DMS79 treated with DMSO at 0.1 percent for 48 hours (cell line): ENCODE measurements around the gene RPL37A.

ENCODE experiments used
- DNase-seq: peaks from one replicate; lab custom pipeline; 2025; lab: John Stamatoyannopoulos, UW

The RPL37A gene

DNA sequence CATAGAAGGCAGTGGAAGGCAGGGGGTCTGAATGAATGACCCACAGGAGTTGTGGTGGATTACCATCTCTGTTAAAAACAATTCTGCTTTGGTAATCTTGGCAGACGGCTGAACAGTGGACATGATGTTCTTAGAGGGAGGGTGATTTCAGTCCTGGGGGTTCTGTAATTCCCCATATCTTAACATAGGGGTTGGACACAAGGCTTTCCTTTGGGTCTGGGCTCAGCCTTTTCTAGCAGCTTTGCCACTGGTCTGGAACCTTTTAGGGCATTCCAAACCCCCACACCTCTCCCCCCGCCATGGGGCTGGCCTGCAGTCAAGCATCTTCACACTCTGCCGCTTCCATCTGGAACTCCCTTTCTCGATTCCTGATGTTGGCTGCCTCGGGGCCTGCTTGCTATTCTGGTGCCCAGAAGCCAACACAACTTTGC is 50.3 kb downstream of the RPL37A start:
- DNase-seq, result peak; percentile 36

DNA sequence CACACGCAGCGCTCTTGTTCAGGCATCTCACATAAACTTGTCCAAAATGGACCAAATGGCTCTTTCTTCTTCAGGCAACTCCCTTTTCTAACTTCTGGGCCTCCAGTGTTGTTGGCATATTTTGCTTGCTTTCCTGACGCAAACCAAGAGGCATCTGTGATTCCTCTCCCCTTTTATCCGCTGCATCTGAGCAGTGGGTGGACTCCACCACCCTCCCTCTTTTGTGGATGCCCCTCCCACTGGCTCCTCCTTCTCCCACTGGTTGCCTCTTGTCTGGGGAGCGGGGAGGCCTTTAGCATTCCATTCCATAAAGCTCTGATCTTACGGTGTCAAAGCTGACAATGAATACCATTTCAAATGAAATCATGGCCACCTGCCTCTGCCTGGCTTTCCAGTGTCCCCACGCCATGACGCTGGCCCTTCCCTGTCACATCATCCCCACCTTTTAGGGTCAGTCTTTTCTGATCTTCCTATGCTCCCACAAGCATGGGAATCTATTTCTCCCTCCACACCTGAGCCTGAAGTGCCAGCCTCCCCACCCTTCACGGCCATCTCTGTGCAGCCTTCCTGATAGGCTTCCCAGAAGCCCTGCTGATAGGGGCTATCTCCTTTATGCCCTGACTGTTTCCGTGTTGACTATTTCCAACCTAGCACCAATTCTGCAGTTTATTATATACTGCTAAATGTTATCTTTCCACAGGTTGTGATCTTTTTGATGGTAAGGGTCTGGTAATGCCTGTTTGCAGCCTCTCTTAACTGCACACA is 51.5 kb downstream of the RPL37A start:
- DNase-seq, result no peak

DNA sequence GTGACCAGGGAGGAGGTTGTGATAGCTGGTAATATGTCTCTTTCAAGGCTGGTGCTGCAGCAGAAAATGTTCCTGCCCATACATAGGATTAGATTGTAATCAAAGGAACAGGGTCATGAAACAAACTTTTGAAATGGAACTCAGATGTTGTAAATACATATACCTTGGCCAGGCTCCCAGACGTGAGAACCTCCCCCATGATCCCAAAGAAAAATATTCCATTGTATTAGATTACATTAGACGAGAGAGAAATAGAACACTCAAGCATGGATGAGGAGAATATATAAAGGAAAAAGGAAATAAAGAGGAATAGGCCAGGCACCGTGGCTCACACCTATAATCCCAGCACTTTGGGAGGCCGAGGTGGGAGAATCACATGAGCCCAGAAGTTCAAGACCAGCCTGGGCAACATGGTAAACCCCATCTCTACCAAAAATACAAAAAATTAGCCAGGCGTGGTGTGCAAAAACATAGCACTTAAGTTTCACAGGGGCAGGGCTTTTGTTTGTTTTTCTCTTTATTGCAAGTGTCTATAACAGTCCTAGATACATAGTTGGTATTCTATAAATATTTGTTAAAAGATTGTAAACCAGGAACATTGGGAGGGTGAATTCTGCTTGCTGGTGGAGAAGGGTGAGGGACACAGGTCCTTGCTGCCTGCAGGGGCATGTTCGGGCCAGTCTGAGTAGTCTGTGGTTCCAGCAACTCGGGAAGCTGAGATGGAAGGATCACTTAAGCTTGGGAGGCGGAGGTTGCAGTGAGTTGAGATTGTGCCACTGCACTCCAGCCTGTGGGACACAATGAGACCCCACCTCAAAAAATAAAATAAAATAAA is 52.8 kb downstream of the RPL37A start:
- peak; percentile 71 for DNase-seq

DNA sequence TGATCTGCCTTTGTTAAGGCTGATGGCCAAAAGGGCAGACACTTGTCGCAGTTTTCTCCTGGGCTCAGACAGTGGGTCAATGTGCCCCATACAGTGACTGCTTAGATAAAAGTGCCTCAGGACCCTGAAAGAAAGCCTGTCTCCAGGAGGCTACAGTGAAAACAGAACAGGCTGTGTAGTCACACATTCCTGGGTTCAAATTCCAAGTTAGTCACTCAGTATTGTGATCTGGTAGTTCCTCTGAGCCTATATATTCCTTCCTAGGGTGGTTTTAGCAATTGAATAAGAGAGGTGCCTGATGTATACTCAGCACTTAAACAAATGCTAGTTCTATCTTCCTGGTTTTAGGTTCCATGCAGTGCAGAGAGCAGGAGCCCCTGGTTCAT is 54.4 kb downstream of the RPL37A start:
- no peak for DNase-seq
